ENCODE results near the gene SMIM35. TPM values are rescaled to one million over a fixed set of nuclear protein-coding genes. Genes with fewer than 3 reads are reported as not detected.
A peak's percentile ranks its signal among the peaks of the same experiment; 100 is the strongest.

SMIM35 gene
- total and polyA plus RNA-seq, 8 donors: 0.20 to 1.1 (median 0.55) TPM; not detected in 2

GRCh38 chr11:118087931-118088330, 1.2 kb upstream of the SMIM35 start:
- H3K4me3 ChIP-seq: no peak overlapping the region
- no peak for ATAC-seq
- no peaks in the 10 kb centered on the region for H3K27me3 ChIP-seq
- peaks cover 0 to 17% of the 10 kb centered on the region in 2 donors for H3K9me3 ChIP-seq
- no peaks in the 10 kb centered on the region for H3K36me3 ChIP-seq
- no peak for DNase-seq
- peaks cover 0 to 15% of the 10 kb centered on the region in 2 donors for H3K4me1 ChIP-seq
- TF ChIP-seq CTCF (IDR thresholded peaks at IDR 0.05): no peak
- peak overlapping the region in 1 of 2 donors; percentile 7 for H3K27ac ChIP-seq
- intact Hi-C loops (cut with DNase I): no loop called here

- H3K4me3 ChIP-seq: no peak overlapping the region
- peaks cover 0 to 4% of the 10 kb centered on the region in 2 donors for H3K27me3 ChIP-seq
- no peaks in the 10 kb centered on the region for H3K36me3 ChIP-seq
- TF ChIP-seq CTCF (IDR thresholded peaks at IDR 0.05): no peak
- intact Hi-C loops (cut with DNase I): no loop called here
- H3K4me1 ChIP-seq: peaks cover 0 to 19% of the 10 kb centered on the region in 2 donors
- no peak for DNase-seq
- H3K27ac ChIP-seq: no peak overlapping the region
- ATAC-seq: no peak
- peaks cover 0 to 17% of the 10 kb centered on the region in 2 donors for H3K9me3 ChIP-seq
These were observed 2.1 kb downstream of the SMIM35 start for GRCh38 chr11:118084656-118085055.

GRCh38 chr11:118084247-118084646, 2.5 kb downstream of the SMIM35 start:
- ATAC-seq (peak; percentile 86), DNase-seq (peak in 1 of 4 donors; percentile 54)
- no peak overlapping the region for H3K4me3 ChIP-seq
- peaks cover 0 to 8% of the 10 kb centered on the region in 2 donors for H3K27me3 ChIP-seq
- H3K9me3 ChIP-seq: peaks cover 0 to 17% of the 10 kb centered on the region in 2 donors
- H3K36me3 ChIP-seq: no peaks in the 10 kb centered on the region
- intact Hi-C loops (cut with DNase I): no loop called here
- peaks cover 0 to 19% of the 10 kb centered on the region in 2 donors for H3K4me1 ChIP-seq
- peak overlapping the region in 1 of 2 donors; percentile 7 for H3K27ac ChIP-seq
- no peak for TF ChIP-seq CTCF (IDR thresholded peaks at IDR 0.05)

GRCh38 chr11:118082880-118083552, 3.7 kb downstream of the SMIM35 start:
- ATAC-seq (no peak), DNase-seq (no peak)
- Histone ChIP-seq H3K4me3 (no peak overlapping the region), H3K4me1 (peaks cover 0 to 19% of the 10 kb centered on the region in 2 donors), H3K27ac (no peak overlapping the region), H3K27me3 (peaks cover 0 to 10% of the 10 kb centered on the region in 2 donors), H3K9me3 (peaks cover 0 to 15% of the 10 kb centered on the region in 2 donors), H3K36me3 (no peaks in the 10 kb centered on the region)
- no peak for TF ChIP-seq CTCF (IDR thresholded peaks at IDR 0.05)
- intact Hi-C loops (cut with DNase I): no loop called here

GRCh38 chr11:118081241-118081958, 5.4 kb downstream of the SMIM35 start:
- DNase-seq: peak in 2 of 4 donors; percentile 30 to 51
- intact Hi-C loops (cut with DNase I): no loop called here

More at GRCh38 chr11:118081241-118081958, 5.4 kb downstream of the SMIM35 start:
- Histone ChIP-seq H3K4me3 (no peak overlapping the region), H3K9me3 (no peaks in the 10 kb centered on the region), H3K36me3 (no peaks in the 10 kb centered on the region), H3K4me1 (peaks cover 0 to 19% of the 10 kb centered on the region in 2 donors), H3K27ac (no peak overlapping the region), H3K27me3 (peaks cover 0 to 21% of the 10 kb centered on the region in 2 donors)
- peak; percentile 11 for ATAC-seq
- TF ChIP-seq CTCF (IDR thresholded peaks at IDR 0.05): no peak

All from left lung (tissue), 10 donors.